ENCODE data around the gene COX6A1. TPM values are rescaled to one million over a fixed set of nuclear protein-coding genes. Genes with fewer than 3 reads are reported as not detected.

The COX6A1 gene
- total and polyA plus RNA-seq, 2 of the 13 experiments (the other 11 are each of a cell fraction or from before 2014, with no cell fraction given), result 542 to 673 TPM

GRCh38 chr12:120445911-120446843 is 8.3 kb downstream of the COX6A1 start, which contains the start of the genes GATC and TRIAP1 (continued):
- peak; percentile 72 for TF ChIP-seq ZNF609 (CRISPR knock-in tag; IDR thresholded peaks at IDR 0.05; ENCODE audit: borderline replicate concordance)
- TF ChIP-seq ZNF567 (CRISPR knock-in tag; IDR thresholded peaks at IDR 0.05; ENCODE audit: borderline replicate concordance), result peak; percentile 89; the same call in 1 of the 2 replicates
- 0 out of 2 replicates have a peak, but pooled peaks have one; percentile 60 for TF ChIP-seq ZBED4 (CRISPR knock-in tag; IDR thresholded peaks at IDR 0.05; ENCODE audit: borderline replicate concordance)
- TF ChIP-seq EP300 (IDR thresholded peaks at IDR 0.05; ENCODE audit: low read depth in 2 of 2, low read length in 2 of 2), result no peak; a peak in 2 of 4 replicates
- TF ChIP-seq EP300 (CRISPR knock-in tag; IDR thresholded peaks at IDR 0.05; ENCODE audit: borderline replicate concordance), result peak; percentile 30
- peak; percentile 93 for TF ChIP-seq KDM4B (CRISPR knock-in tag; IDR thresholded peaks at IDR 0.05)
- peak; percentile 96 for TF ChIP-seq FOXK1 (CRISPR knock-in tag; IDR thresholded peaks at IDR 0.05; ENCODE audit: borderline replicate concordance, low read depth)
- TF ChIP-seq SATB2 (CRISPR knock-in tag; IDR thresholded peaks at IDR 0.05), result no peak
- peak; percentile 86; the same call in 1 of the 2 replicates for TF ChIP-seq ZNF510 (CRISPR knock-in tag; IDR thresholded peaks at IDR 0.05; ENCODE audit: low read depth)
- no peak for TF ChIP-seq TCF12 (IDR thresholded peaks at IDR 0.05)
- TF ChIP-seq TCF12 (CRISPR knock-in tag; IDR thresholded peaks at IDR 0.05), result peak; percentile 30; the same call in 1 of the 2 replicates
- no peak for TF ChIP-seq SMYD3 (CRISPR knock-in tag; IDR thresholded peaks at IDR 0.05)
- no peak for TF ChIP-seq HNRNPUL1 (IDR thresholded peaks at IDR 0.05; ENCODE audit: low read depth, low read length)
- peak; percentile 93 for TF ChIP-seq ZNF556 (CRISPR knock-in tag; IDR thresholded peaks at IDR 0.05; ENCODE audit: borderline replicate concordance)
- TF ChIP-seq SALL2 (CRISPR knock-in tag; IDR thresholded peaks at IDR 0.05), result peak; percentile 98
- peak; percentile 82 for TF ChIP-seq ZNF331 (CRISPR knock-in tag; IDR thresholded peaks at IDR 0.05)
- peak; percentile 93 for TF ChIP-seq KDM5B (CRISPR knock-in tag; IDR thresholded peaks at IDR 0.05; ENCODE audit: borderline replicate concordance)
- peak; percentile 99 for TF ChIP-seq CREM (IDR thresholded peaks at IDR 0.05)
- peak; percentile 99 for TF ChIP-seq CREM (CRISPR knock-in tag; IDR thresholded peaks at IDR 0.05)
- peak; percentile 99 for TF ChIP-seq MYC (CRISPR knock-in tag; IDR thresholded peaks at IDR 0.05; ENCODE audit: borderline replicate concordance)
- TF ChIP-seq AHR (CRISPR knock-in tag; IDR thresholded peaks at IDR 0.05), result no peak; the same call in 1 of the 2 replicates
- no peak for TF ChIP-seq ZNF644 (CRISPR knock-in tag; IDR thresholded peaks at IDR 0.05; ENCODE audit: low read depth)

Data from HepG2 (cell line).